ENCODE measurements around the gene THSD7A. TPM values are rescaled to one million over a fixed set of nuclear protein-coding genes. Genes with fewer than 3 reads are reported as not detected.

Gene THSD7A
- polyA plus RNA-seq, 1 experiment, result 0.06 TPM

DNA sequence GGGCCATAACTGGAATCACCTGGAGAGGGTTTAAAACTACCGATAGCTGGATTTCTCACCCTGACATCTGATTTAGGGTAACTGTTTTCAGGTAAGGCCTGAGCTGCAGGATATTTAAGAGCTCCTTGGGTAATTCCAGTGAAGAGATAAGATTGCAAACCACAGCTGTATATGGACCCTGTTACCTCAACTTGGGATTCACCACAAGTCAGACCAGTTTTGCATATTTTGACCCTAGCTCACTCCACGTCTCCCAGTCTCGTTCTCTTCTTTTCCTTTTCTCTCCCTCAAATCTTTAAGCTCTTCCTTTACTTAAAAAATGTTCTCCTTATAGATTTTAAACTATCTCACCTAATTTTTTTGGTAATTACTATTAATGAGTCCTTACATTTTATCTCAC lies 264.4 kb downstream of the THSD7A start:
- ChIA-PET POLR2A (no interaction called here), CTCF (no interaction called here)
- Histone ChIP-seq H3K9me3 (ENCODE audit: control insufficient read depth, insufficient read depth, low read length) (no peaks in the 10 kb centered on the region), H3K27ac (ENCODE audit: low read depth, low read length) (no peak overlapping the region), H3K4me3 (ENCODE audit: low read depth, low read length) (no peak overlapping the region), H3K27me3 (ENCODE audit: control insufficient read depth, insufficient read depth, low read length) (no peaks in the 10 kb centered on the region)
- DNase-seq (ENCODE audit: low read depth, low spot score), result no peak
- TF ChIP-seq, protein P1, sequence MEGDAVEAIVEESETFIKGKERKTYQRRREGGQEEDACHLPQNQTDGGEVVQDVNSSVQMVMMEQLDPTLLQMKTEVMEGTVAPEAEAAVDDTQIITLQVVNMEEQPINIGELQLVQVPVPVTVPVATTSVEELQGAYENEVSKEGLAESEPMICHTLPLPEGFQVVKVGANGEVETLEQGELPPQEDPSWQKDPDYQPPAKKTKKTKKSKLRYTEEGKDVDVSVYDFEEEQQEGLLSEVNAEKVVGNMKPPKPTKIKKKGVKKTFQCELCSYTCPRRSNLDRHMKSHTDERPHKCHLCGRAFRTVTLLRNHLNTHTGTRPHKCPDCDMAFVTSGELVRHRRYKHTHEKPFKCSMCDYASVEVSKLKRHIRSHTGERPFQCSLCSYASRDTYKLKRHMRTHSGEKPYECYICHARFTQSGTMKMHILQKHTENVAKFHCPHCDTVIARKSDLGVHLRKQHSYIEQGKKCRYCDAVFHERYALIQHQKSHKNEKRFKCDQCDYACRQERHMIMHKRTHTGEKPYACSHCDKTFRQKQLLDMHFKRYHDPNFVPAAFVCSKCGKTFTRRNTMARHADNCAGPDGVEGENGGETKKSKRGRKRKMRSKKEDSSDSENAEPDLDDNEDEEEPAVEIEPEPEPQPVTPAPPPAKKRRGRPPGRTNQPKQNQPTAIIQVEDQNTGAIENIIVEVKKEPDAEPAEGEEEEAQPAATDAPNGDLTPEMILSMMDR (IDR thresholded peaks at IDR 0.05; ENCODE audit: low read depth, low read length), result no peak

DNA sequence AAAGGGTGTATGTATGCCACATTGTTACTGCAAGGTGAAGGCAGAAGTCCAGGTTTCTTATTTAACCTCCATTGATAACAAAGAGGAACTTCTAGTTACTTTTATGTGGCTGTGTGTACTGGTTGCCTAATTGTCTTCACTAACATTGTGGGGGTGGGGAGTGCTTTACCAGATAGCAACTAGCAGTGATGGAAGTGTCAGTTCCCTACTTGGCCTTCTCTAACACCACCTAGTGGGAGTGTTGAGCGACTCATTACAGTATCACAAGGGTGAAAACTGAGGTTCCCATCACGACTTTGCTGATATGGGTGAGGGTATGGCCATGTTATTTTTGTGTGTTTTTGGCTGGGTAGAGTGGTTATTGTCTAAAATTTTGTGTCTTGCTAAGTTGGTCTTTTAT lies 274.4 kb downstream of the THSD7A start:
- POLR2A ChIA-PET, result no interaction called here
- H3K27me3 ChIP-seq (ENCODE audit: control insufficient read depth, insufficient read depth, low read length), result no peaks in the 10 kb centered on the region
- H3K27ac ChIP-seq (ENCODE audit: low read depth, low read length), result no peak overlapping the region
- DNase-seq (ENCODE audit: low read depth, low spot score), result no peak
- H3K9me3 ChIP-seq (ENCODE audit: control insufficient read depth, insufficient read depth, low read length), result no peaks in the 10 kb centered on the region
- no peak overlapping the region for H3K4me3 ChIP-seq (ENCODE audit: low read depth, low read length)
- TF ChIP-seq, protein P1 (IDR thresholded peaks at IDR 0.05; ENCODE audit: low read depth, low read length), result no peak
- CTCF ChIA-PET, result no interaction called here

DNA sequence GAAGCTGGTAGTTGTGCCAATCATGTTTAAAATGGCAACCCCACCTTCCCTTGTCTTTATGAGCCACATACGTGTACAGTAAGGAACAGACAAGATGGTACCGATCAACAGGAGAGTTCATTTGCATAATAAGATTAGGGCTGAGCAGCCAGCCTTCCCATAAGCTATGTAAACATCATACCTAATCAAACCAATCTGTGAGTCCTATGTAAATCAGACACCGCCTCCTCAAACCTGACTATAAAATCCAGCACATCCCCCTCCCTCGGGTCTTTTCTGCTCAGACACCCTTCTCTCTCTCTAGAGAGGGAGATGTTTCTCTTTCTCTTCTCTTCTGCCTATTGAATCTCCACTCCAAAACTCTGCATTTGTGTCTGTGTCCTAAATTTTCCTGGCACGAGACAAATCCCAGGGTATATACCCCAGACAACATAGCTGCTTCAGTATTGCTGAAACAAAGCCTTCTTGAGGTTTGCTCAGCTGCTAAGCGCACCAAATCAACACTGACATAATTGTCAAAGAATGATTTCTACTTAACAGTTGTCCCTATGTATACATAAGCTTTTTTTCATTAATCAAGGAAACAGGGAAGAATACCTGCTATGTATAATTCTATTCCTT lies 279.2 kb downstream of the THSD7A start:
- no peak for DNase-seq (ENCODE audit: low read depth, low spot score)
- Histone ChIP-seq H3K27me3 (ENCODE audit: control insufficient read depth, insufficient read depth, low read length) (no peaks in the 10 kb centered on the region), H3K9me3 (ENCODE audit: control insufficient read depth, insufficient read depth, low read length) (no peaks in the 10 kb centered on the region), H3K4me3 (ENCODE audit: low read depth, low read length) (no peak overlapping the region), H3K27ac (ENCODE audit: low read depth, low read length) (no peak overlapping the region)
- TF ChIP-seq, protein P1 (IDR thresholded peaks at IDR 0.05; ENCODE audit: low read depth, low read length), result no peak
- ChIA-PET CTCF (no interaction called here), POLR2A (no interaction called here)

DNA sequence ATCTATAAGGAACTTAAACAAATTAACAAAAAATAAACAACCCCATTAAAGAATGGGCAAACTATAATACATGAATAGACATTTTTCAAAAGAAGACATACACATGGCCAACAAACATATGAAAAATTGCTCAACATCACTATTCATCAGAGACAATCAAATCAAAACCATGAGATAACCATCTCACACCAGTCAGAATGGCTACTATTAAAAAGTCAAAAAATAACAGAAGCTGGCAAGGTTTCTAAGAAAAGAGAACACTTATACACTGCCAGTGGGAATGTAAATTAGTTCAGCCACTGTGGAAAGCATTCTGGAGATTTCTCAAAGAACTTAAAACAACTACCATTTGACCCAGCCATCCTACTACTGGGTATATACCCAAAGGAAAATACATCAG lies 280.5 kb downstream of the THSD7A start:
- no peak overlapping the region for H3K27ac ChIP-seq (ENCODE audit: low read depth, low read length)
- ChIA-PET POLR2A (no interaction called here), CTCF (no interaction called here)
- no peak overlapping the region for H3K4me3 ChIP-seq (ENCODE audit: low read depth, low read length)
- TF ChIP-seq, protein P1 (IDR thresholded peaks at IDR 0.05; ENCODE audit: low read depth, low read length), result no peak
- H3K9me3 ChIP-seq (ENCODE audit: control insufficient read depth, insufficient read depth, low read length), result no peaks in the 10 kb centered on the region
- no peaks in the 10 kb centered on the region for H3K27me3 ChIP-seq (ENCODE audit: control insufficient read depth, insufficient read depth, low read length)
- no peak for DNase-seq (ENCODE audit: low read depth, low spot score)

DNA sequence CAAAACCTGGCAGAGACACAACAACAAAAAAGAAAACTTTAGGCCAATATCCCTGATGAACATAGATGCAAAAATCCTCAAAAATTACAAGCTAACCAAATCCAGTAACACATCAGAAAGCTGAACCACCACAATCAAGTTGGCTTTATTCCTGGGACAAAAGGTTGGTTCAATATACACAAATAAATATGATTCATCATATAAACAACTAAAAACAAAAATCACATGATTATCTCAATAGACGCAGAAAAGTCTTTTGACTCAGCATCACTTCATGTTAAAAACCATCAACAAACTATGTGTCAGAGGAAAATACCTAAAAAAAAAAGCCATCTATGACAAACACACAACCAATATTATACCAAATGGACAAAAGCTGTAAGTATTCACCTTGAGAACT lies 283.5 kb downstream of the THSD7A start:
- Histone ChIP-seq H3K27me3 (ENCODE audit: control insufficient read depth, insufficient read depth, low read length) (no peaks in the 10 kb centered on the region), H3K27ac (ENCODE audit: low read depth, low read length) (no peak overlapping the region), H3K9me3 (ENCODE audit: control insufficient read depth, insufficient read depth, low read length) (no peaks in the 10 kb centered on the region), H3K4me3 (ENCODE audit: low read depth, low read length) (no peak overlapping the region)
- TF ChIP-seq, protein P1 (IDR thresholded peaks at IDR 0.05; ENCODE audit: low read depth, low read length), result no peak
- CTCF ChIA-PET, result no interaction called here
- POLR2A ChIA-PET, result no interaction called here
- DNase-seq (ENCODE audit: low read depth, low spot score), result no peak
